ENCODE results near the gene DNAAF8. TPM values are rescaled to one million over a fixed set of nuclear protein-coding genes. Genes with fewer than 3 reads are reported as not detected.

Gene DNAAF8
- polyA plus RNA-seq, 5 donors = 1.6 to 4.8 (median 2.4) TPM

Other genes with a start within 250 kb of the DNAAF8 start
- 10 to 100 TPM; 17.1 to 29.3 (median 19.1) TPM for gene CDIP1, start 195.8 kb upstream of the DNAAF8 start, polyA plus RNA-seq (ENCODE audit: insufficient read depth in 1 of 5, insufficient read length in 5 of 5, low replicate concordance in 1 of 5)
- gene C16orf96, start 178.2 kb upstream of the DNAAF8 start, polyA plus RNA-seq (ENCODE audit: insufficient read depth in 1 of 5, insufficient read length in 5 of 5, low replicate concordance in 1 of 5) = under 1 TPM; 0.27 to 0.54 (median 0.33) TPM
- gene UBALD1, start 119.6 kb upstream of the DNAAF8 start, polyA plus RNA-seq (ENCODE audit: insufficient read depth in 1 of 5, insufficient read length in 5 of 5, low replicate concordance in 1 of 5) = 10 to 100 TPM; 10.2 to 34.0 (median 18.5) TPM
- 10 to 100 TPM; 38.2 to 87.7 (median 58.2) TPM for gene MGRN1, start 109.7 kb upstream of the DNAAF8 start, polyA plus RNA-seq (ENCODE audit: insufficient read depth in 1 of 5, insufficient read length in 5 of 5, low replicate concordance in 1 of 5)
- 10 to 100 TPM; 26.0 to 57.7 (median 31.2) TPM for gene NUDT16L1, start 41.0 kb upstream of the DNAAF8 start, polyA plus RNA-seq (ENCODE audit: insufficient read depth in 1 of 5, insufficient read length in 5 of 5, low replicate concordance in 1 of 5)
- gene ANKS3, start 266 bp upstream of the DNAAF8 start, polyA plus RNA-seq (ENCODE audit: insufficient read depth in 1 of 5, insufficient read length in 5 of 5, low replicate concordance in 1 of 5) = 10 to 100 TPM; 20.5 to 33.0 (median 28.6) TPM
- gene ZNF500, start 32.6 kb downstream of the DNAAF8 start, polyA plus RNA-seq (ENCODE audit: insufficient read depth in 1 of 5, insufficient read length in 5 of 5, low replicate concordance in 1 of 5) = 10 to 100 TPM; 12.7 to 20.4 (median 16.9) TPM
- under 1 TPM in 2 of 5 donors, not detected in 3; 0.19 to 0.38 TPM for gene SEPTIN12, start 53.8 kb downstream of the DNAAF8 start, polyA plus RNA-seq (ENCODE audit: insufficient read depth in 1 of 5, insufficient read length in 5 of 5, low replicate concordance in 1 of 5)
- 1 to 10 TPM; 2.2 to 5.0 (median 4.4) TPM for gene SMIM22, start 60.8 kb downstream of the DNAAF8 start, polyA plus RNA-seq (ENCODE audit: insufficient read depth in 1 of 5, insufficient read length in 5 of 5, low replicate concordance in 1 of 5)
- gene ROGDI, start 68.1 kb downstream of the DNAAF8 start, polyA plus RNA-seq (ENCODE audit: insufficient read depth in 1 of 5, insufficient read length in 5 of 5, low replicate concordance in 1 of 5) = 10 to 100 TPM; 25.1 to 55.7 (median 39.4) TPM
- 100 to 1,000 TPM; 110 to 125 (median 122) TPM for gene GLYR1, start 112.8 kb downstream of the DNAAF8 start, polyA plus RNA-seq (ENCODE audit: insufficient read depth in 1 of 5, insufficient read length in 5 of 5, low replicate concordance in 1 of 5)
- gene UBN1, start 112.9 kb downstream of the DNAAF8 start, polyA plus RNA-seq (ENCODE audit: insufficient read depth in 1 of 5, insufficient read length in 5 of 5, low replicate concordance in 1 of 5) = 10 to 100 TPM; 29.7 to 38.2 (median 31.1) TPM
- 10 to 100 TPM; 26.7 to 44.8 (median 33.1) TPM for gene PPL, start 202.6 kb downstream of the DNAAF8 start, polyA plus RNA-seq (ENCODE audit: insufficient read depth in 1 of 5, insufficient read length in 5 of 5, low replicate concordance in 1 of 5)
- gene SEC14L5, start 223.8 kb downstream of the DNAAF8 start, polyA plus RNA-seq (ENCODE audit: insufficient read depth in 1 of 5, insufficient read length in 5 of 5, low replicate concordance in 1 of 5) = under 1 TPM; 0.29 to 0.38 (median 0.31) TPM

Data from right lung (tissue), 5 donors.